Stimulated activated CD4-positive, alpha-beta T cell treated with anti-CD3 and anti-CD28 coated beads, Interleukin-2, amount 100 ng/mL, for 24 hours (primary cell): ENCODE results near the gene UBE2E3.
A peak's percentile ranks its signal among the peaks of the same experiment; 100 is the strongest.
"Not testable (repeated sequence)": the region's sequence is repeated elsewhere in the genome, so short reads cannot be mapped to it uniquely, and the experiment has no call there.

Source experiments
- DNase-seq, 2 donors: peaks; one replicate each; pipeline ENCODE4 v3.0.0-alpha.2; 2020

The UBE2E3 gene

GRCh38 chr2:181037922-181038321 is 57.5 kb downstream of the UBE2E3 start:
- DNase-seq, result no peak

DNA sequence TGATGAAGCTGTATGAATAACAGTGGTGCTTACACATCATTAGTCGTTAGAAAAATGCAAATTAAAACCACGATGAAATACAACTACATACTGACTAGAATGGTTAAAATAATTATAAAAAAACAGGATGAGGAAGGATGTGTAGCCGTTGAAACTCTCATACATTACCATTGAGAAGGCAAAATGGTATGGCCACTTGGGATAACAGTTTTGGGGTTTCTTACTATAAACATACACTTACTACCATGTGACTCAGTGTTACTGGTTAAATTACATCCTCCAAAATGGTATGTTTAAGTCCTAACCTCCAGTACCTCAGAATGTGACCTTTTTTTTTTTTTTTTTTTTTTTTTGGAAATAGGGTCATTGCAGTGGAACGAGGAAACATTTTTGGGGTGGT is 58.4 kb downstream of the UBE2E3 start:
- DNase-seq, result no peak

DNA sequence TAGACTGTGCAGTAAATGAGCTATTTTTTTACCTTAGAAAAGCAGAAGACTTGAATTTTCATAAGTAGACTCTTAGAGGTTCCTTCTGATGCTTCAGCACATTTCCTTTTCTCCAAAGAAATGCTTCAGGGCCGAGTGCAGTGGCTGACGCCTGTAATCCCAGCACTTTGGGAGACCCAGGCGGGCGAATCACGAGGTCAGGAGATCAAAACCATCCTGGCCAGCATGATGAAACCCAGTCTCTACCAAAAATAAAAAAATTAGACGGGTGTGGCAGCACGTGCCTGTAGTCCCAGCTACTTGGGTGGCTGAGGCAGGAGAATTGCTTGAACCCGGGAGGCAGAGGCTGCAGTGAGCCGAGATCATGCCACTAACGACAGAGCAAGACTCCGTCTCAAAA is 60.4 kb downstream of the UBE2E3 start:
- not testable (repeated sequence) for DNase-seq

DNA sequence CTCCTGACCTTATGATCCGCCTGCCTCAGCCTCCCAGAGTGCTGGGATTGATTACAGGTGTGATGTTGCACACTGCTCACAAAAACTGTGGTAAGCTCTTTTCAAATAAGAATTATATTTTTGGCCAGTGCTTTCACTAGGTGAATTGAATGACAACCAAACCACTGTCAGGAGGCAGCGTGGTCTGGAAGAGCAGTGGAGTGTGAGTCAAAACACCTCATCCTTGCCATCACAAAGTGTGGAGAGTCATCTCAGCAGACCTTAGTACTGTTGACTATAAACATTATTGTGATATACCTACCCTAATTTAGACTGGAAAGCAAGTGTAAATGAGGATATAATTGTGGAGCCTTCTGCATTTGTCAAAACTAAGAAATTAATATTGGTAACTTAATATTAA is 61.3 kb downstream of the UBE2E3 start:
- DNase-seq, result no peak

- DNase-seq, result no peak
Observed at GRCh38 chr2:181042706-181043105, 62.3 kb downstream of the UBE2E3 start.

- DNase-seq, result no peak
Observed at GRCh38 chr2:181046833-181047232, 66.4 kb downstream of the UBE2E3 start.

- no peak for DNase-seq
Observed at GRCh38 chr2:181047829-181048228, 67.4 kb downstream of the UBE2E3 start.

GRCh38 chr2:181051861-181052522 is 71.6 kb downstream of the UBE2E3 start:
- DNase-seq, result no peak

- no peak for DNase-seq
Observed at GRCh38 chr2:181052523-181052891, 72.1 kb downstream of the UBE2E3 start.

- no peak for DNase-seq
Observed at GRCh38 chr2:181054256-181054655, 73.9 kb downstream of the UBE2E3 start.

DNA sequence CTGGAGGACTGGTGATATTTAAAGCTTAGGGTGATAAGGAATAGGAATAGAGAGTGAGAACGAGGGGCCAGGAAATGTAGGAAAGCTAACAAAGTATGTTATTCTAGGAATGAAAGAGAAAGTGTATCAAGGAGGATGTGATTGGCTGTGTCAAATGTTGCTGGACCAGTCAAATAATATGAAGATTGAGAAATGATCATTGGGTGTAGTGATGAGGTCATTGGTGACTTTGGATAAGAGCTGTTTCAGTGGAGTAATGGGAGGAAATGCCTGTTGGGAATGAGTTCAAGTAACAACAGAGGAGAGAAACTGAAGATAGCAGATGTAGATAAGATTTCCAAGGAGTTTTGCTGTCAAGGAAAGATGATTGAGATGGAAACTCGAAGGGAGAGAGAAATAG is 74.4 kb downstream of the UBE2E3 start:
- no peak for DNase-seq

GRCh38 chr2:181058378-181059269 is 78.2 kb downstream of the UBE2E3 start:
- DNase-seq, result peak; percentile 14 to 51

GRCh38 chr2:181063696-181064095 is 83.3 kb downstream of the UBE2E3 start:
- no peak for DNase-seq

- no peak for DNase-seq
Observed at GRCh38 chr2:181065458-181065857, 85.1 kb downstream of the UBE2E3 start.

- DNase-seq, result no peak
Observed at GRCh38 chr2:181066333-181066732, 85.9 kb downstream of the UBE2E3 start.

DNA sequence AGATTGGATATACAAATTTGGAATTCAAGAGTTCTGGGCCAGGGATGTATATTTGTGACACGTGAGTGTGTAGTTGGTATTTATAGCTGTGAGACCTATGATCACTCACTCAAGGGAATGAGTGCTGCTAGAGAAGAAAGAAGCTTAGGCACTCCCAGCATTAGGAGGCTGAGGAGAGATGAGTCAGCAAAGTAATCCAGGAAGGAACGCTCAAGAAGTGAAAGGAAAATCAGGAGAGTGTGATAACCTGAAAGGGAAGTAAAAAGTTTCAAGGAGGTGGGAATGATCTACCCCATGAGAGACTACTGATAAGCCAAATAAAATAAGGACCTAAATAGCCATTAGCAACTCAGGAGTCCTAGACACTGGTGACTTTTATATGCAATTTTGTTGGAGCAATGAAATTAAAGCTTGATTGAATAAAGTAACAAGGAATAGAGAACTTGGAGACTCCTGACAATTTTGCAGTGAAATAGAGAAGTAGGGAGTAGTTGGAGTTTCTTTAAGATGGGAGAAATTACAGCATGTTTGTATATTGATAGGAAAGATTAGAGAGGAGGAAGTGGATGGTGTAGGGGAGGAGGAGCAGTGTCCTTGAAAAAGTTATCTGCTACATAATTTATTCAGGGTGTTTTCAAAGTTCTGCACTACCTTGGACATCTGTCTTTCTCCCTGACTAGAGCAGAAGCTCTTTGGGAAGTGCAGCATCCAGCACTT is 89.9 kb downstream of the UBE2E3 start:
- no peak for DNase-seq

- DNase-seq, result no peak
Observed at GRCh38 chr2:181070836-181071200, 90.4 kb downstream of the UBE2E3 start.

DNA sequence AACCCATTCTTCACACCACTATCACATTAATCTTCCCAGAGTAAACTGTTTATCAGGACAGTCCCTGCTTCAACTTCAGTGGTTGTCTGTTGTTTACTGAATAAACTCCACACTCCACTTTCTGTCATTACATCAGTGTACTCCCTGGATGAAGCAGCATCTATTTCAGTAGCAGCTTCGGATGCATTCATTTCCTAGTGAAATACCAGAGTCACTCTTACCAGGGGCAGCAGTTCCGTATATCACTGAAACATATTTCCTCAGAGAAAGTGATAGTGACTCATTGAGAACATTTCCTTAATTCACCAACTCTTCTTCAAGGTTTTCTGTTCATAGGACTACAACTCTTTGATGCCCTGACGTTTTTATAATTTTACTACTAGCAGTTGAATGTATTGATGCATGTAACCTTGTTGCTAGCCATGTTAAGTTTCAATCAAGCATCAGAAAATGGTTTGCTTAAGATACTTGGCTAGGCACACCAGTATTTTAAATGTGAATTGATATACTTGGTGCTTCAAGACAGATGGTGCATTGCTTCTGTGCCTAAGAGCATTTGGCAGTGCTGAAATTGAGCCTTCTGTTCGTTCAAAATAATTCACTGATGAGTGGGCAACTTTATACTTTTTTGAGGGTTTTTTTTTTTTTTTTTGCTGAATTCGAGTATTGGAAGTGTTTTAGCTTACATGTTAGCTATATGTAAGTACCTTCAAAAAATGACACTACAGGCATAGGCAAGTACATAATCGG is 92.3 kb downstream of the UBE2E3 start:
- DNase-seq, result no peak

- DNase-seq, result no peak
Observed at GRCh38 chr2:181073896-181074295, 93.5 kb downstream of the UBE2E3 start.

GRCh38 chr2:181074457-181074856 is 94.1 kb downstream of the UBE2E3 start:
- DNase-seq, result no peak

GRCh38 chr2:181076658-181077057 is 96.3 kb downstream of the UBE2E3 start:
- no peak for DNase-seq

DNA sequence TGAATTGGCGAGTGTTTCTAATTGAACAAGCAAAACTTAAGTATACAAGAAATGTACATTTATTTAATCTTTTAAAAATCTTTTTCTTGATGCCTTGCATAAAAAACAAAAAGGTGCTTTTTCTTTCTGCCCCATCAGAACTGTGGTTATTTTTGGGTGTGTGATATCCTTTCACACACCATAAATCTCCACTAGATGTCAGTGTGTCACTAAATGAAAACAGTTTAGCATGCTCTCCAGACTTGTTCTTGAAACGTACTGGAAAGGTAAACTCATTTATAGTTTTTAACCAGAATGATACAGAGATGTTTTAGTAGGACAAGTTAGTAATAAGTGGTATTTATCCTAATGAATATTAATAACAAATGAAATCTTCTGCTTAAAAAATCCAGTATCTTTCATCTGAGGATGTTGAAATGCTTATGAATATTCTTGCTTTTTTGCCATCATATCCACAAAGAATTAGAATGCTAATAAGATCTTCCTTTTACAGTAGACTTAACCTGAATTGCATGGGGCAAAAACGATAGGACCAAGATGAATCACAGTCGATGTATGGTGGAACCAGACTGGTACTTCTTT is 96.8 kb downstream of the UBE2E3 start:
- DNase-seq, result peak in 1 of 2 donors; percentile 21

DNA sequence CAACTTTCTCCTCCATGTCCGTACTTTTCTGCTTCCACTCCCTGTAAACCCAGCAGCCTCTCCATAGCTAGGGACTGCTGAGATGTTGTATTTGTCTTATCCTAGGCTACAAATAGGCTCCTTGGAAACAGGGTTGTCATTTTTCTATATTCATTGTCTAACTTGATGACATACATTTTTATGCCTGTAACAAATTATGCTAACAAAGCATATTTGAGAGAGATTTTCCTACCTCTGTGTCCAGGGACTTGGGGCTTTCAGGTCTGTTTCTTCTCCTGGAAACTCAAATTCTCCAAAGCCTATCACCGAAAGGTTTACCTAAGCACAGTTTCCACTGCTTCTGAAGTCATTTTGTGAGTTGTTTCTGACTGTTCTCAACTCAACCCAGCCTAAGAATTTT is 102.7 kb downstream of the UBE2E3 start:
- no peak for DNase-seq
